GM21528 (cell line): Measurements from ENCODE around the gene LIMS1.
"Not testable (repeated sequence)": the region's sequence is repeated elsewhere in the genome, so short reads cannot be mapped to it uniquely, and the experiment has no call there.

ENCODE experiments used
- ATAC-seq: cut with Tn5 transposase; IDR thresholded peaks from one replicate; pipeline ENCODE4 v1.9.1; 2021; ENCODE audit warnings: mild to moderate bottlenecking, moderate library complexity; ENCODE audit not compliant: unreplicated experiment, low FRiP score

LIMS1 gene

DNA sequence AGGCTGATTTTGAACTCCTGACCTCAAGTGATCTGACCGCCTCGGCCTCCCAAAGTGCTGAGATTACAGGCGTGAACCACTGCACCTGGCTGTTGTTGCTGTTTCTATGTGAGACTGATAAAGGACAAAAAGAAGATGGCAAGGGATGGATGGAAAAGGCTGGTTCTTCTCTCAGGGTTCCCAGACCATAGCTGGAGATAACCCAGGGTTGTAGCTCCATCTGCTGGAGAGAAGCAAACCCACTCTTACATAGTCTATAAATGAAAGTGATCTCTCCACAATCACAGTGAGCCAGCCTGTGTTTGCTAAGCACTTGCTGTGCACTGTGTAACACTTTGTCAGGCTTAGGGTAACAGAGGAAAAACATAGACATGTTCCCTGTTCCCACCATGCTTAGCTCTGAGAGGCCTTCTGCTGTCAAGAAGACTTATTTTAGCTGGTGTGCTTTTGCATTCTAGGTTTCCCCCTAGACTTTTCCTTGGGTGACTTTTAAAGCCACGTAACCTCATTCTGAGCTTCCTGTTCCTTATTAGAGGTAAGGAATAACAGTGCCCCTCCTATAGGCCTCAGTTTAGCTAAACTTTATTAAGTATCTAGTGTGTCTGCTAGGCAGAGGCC lies 49.7 kb downstream of the LIMS1 start:
- ATAC-seq: peak; percentile 66

DNA sequence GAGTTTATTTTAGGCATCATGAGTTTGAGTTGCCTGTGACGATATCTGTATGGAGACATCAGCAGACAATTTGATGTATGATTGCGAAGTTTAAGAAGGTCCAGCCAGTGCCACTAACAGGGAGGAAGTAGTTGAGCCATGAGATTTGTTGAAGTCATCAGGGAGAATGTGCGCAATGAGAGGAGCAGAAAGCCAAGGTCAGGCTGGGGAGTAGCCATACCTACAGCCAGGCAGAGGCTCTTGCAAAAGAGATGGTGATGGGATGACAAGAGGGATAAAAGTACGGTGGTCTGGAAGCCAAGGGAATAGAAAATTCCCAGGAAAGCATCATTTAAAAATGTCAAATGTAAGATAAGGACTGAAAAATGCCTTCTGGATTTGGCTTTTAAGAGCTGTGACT lies 51.2 kb downstream of the LIMS1 start:
- no peak for ATAC-seq

DNA sequence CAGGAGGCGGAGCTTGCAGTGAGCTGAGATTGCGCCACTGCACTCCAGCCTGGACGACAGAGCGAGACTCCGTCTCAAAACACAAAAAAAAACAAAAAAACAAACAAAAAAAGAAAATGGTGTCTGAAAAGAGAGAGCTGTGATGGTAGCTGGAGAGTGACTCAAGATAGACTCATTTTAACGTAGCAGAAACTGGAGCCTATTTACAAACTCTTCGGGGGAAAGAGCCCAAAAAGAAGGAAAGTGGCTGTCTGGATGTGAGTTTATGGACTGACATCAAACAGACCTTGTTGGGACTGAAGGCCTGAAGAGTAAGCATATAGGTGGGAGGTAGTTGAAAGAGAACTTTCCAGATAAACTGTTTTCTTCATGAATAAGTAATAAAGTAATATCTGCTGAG lies 51.8 kb downstream of the LIMS1 start:
- ATAC-seq: no peak

DNA sequence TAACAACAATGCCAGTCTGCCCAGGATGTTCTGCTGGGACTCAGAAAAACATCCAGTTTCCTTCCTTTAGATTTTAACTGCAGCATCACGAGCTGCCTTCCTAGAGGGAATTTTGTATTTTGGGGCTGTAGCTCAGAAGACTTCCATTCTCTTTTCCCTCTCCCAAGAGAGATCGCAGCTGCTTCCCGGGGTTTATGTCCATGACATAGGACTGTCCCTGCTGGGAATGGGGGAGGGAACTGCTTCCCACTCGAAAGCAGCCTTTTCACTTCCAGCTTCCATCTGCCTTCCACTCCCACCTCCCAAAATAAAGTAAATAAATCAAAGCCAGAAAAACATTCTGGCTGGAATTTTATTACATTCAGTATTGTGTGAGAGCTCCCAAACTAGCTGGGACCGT lies 52.4 kb downstream of the LIMS1 start:
- no peak for ATAC-seq

DNA sequence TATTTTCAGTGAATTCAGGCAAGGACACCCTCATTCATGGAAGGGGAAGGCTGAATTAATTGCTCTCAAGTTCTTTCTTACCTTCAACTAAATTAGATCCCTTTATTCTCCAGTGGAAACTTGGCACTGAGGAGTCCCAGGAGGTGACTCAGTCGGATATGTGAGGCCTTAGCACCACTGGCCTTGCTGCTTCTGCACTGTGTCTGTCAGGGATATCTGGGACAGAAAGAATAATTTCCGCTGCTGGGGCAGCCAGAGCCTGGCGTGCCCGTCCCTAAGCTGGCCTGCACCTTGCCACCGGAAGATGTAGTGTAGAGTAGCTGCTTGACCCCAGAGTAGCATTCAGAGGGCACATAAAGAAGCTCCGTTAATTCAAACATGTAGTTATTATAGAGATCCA lies 53.4 kb downstream of the LIMS1 start:
- no peak for ATAC-seq

DNA sequence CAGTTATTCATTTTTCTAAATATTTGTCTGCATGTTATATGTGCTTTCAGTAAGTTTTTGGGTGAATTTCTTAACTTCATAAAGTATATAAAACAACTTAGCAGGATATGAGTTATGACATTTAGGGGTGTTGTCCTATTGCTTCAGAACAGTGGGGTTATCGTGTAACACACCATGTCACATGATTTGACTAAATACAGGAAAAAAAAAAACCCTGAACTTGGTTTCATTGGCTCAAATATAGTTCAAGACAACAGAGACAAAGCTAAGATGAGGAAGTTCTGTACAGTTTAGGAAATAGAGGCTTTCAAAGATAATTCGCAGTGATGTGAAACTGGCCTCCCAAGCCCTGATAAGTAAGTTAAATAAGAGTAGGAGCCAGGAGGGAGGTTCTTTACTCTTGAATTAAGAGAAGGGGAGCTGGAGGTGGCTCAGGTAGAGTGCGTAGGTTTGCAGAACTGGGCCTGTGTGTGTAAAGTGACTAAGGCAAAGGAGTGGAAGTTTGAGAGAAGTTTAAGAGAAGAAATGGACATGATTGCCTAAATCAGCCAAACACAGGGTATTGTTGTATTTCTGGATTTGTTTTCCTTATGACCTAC lies 53.9 kb downstream of the LIMS1 start:
- ATAC-seq: no peak

DNA sequence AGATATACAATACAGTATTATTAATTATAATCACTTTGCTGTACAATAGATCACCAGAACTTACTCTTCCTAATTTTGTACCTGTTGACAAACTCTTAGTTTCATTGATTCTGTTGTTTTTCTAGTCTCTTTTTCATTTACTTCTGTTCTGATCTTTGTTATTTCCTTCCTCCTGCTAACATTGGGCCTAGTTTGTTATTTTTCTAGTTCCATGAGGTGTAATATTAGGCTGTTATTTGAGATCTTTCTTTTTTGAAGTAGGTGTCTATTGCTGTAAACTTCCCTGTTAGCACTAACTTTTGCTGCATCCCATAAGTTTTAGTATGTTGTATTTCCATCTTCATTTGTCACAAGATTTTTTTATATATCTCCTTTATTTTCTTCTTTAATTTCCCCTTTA lies 55.1 kb downstream of the LIMS1 start:
- no peak for ATAC-seq

DNA sequence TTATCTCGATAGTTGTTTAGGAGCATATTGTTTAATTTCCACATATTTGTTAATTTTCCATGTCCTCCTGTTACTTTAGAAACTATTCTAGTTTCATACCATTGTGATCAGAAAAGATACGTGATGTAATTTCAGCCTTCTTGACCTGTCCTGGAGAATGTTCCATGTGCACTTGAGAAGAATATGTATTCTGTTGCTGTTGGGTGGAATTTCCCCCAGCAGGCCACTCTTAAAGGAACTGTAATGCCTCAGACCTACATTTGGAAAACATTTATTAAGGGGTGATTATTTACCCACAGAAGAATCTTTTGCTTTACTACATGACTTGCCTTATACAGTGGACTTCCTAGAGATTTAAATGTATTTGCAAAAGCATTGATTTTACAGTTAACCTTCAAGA lies 55.5 kb downstream of the LIMS1 start:
- ATAC-seq: no peak

DNA sequence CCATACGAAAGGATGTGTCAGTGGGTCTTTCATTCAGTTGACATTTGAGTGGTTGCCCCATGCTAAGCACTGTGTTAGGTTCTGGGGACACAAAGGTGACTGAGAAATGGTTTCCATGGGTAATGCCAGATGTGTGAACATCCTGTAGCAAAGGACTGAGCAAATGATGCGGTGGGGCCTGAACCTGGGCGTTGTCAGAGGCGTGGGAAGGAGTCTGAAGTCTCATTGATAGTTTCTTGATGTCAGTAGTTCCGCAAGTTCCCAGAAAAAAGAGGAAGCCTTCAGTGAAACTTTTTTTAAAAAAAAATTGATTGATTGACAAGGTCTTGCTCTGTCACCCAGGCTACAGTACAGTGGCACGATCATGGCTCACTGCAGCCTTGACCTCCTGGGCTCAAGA lies 56.9 kb downstream of the LIMS1 start:
- peak; percentile 56 for ATAC-seq

DNA sequence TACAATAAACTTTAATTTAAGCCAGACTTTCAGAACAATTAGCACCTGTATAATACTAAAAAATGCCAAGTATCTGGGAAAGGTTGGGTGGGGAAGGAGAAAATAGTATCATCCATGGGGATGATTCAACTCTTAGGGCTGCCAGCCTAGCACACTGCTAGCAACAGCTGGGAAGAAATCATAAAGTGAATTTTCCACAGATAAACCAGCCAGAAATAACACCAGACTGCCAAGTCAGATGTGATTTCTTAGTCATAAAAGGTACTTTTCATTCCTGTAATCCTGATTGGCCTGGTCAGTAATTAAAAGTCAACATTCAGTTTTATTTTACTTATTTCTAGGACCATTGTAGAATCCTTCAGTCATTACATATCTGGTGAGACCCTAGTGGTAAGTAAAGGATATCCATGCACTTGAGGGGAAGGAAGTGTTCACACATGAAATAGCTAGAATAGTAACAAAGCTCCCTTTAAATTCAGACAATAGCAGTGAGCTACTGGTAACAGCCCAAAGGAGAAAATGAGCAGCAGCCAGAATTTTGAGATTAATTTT lies 59.4 kb downstream of the LIMS1 start:
- no peak for ATAC-seq

DNA sequence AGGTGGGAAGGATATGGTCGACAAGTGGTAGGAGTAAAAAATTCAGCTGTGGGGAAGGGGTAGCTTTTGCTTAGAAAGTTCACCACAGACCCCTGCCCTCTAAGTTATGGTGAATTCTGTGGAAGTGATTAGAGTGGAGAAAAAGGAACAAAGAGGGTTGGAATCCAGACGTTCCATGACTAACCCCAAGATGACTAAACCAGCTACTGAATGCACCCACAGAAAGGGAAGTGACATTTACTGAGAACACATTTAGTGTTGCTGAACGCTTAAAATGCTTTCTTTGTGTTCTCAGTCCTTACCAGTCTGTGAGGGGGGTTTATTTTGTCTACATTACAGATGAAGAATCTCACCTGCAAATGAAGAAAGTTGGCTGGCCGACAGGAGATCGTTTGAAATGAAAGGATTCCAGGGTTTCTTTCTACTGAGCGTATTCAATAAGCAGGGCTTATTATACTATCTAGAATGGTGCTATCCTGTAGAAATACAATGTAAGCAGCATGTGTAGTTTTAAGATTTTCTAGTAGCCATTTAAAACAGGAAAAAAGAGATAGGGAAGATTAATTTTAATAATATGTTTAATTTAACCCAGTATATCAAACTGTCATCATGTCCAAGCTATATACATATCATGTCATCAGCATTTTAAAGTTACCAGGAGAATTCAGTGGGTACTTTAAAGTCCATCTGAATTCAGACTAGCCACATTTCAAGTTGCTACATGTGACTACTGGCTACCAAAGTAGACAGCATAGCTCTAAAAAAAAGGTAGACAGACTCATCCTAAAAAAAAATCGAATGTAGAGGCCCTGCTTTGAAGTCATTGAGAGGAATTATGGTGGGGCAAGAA lies 60.1 kb downstream of the LIMS1 start:
- peak; percentile 77 for ATAC-seq

DNA sequence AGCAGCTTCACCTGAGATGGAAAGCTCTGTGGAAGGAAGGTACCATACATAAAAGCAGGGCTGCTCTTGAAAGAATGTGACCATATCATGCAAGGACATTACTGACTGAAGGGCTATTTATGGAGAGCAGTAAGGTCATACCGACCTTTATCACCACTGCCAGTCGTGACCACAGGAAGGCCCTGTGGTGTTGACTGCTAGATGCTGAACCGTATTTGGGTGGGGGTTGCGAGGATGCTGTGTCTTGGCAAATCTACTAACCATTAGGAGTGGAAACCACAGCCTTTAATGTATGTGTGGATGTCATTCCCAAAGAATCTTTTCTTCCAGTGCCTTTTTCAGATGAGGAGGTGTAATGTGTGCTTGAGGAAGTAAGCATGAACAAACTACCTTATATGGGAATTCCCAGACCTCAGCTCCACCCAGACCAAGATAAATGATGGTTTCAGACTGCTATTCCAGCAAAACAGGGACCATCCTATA lies 60.8 kb downstream of the LIMS1 start:
- ATAC-seq: no peak

DNA sequence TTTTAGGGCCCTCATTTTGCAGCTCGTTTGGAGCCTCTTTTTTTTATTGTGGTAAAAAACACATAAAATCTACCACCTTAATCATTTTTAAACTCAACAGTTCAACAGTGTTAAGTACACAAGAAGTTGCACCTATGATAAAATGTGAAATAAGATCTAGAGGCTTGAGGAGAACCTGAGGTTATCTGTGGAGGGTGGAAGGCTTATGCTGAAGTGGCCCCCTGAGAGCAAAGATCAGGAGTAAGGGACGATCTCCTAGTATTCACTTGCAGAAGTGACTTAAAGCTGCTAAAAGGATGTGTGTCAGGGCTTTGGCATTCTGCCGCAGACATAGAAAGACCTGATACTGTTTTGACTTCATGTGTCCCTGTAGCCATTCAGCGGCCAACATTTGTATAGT lies 61.5 kb downstream of the LIMS1 start:
- ATAC-seq: not testable (repeated sequence)

DNA sequence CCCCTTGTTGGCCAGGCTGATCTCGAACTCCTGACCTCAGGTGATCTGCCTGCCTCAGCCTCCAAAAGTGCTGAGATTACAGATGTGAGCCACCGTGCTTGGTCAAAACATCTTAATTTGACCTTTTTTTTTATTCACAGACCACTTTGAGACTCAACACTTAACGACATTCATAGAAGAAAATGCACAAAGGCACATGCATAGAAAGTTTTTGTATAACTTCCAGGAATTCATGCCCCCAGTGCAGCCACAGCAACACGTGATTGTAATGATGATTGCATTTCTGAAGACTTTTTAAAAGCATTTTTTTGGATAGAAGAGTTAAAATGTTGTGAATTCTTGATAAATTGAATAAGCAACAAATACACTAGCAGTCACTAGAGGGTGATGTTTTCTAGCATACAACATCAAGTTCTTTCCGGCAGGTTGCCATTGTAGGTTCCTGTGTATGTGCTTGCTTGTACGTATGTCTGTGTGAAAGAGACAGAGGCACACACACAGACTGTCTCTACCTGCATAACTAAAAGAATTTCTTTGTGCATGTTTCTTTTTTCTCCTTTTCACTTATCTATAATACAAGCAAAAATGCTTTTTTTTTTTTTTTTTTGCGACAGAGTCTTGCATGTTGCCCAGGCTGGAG lies 63.0 kb downstream of the LIMS1 start:
- not testable (repeated sequence) for ATAC-seq

DNA sequence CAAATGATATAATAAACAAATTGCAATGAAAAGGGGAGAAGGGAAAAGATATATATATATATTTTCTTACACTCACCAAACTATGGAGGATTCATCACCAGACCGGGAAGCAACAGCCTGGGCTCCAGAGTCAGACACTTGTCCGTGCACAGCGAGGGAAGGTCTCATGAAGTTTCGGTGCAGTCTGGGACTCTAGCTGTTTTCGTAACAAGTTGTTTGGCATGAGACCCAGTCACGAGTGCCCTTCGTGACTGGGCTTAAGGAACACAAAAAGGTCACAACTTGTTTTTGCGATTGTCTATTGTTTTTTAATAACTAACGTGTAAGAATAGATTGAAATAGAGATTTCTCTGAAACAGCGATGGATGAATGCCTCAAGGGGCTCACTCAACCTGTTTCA lies 66.9 kb downstream of the LIMS1 start:
- not testable (repeated sequence) for ATAC-seq

DNA sequence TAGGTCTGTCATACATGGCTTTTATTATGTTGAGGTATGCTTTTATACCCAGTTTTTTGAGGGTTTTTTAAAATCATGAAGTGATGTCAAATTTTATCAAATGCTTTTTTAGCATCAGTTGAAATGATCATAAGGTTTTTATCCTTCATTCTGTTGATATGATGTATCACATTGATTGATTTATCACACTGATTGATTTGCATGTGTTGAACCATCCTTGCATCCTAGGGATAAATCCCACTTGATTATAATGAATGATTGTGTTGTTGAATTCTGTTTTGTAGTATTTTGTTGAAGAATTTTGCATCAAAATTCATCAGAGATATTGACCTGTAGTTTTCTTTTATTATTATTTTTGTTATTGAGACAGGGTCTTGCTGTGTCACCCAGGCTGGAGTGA lies 68.2 kb downstream of the LIMS1 start:
- ATAC-seq: no peak

DNA sequence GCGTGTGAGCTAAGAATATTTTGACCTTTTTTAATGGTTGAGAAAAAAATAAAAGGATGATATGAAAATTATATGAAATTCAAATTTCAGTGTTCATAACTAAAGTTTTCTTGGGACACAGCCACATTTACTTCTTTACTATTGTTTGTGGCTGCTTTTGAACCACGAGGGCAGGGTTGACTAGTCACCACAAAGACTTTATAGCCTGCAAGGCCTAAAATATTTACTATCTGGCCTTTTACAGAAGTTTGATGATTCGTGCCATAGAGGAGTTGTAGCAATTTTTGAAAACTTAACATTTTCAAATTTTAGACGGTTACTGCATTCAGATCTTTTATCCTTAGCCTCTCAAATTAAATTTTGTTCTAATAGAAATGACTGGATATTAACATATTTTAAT lies 69.9 kb downstream of the LIMS1 start:
- ATAC-seq: no peak

DNA sequence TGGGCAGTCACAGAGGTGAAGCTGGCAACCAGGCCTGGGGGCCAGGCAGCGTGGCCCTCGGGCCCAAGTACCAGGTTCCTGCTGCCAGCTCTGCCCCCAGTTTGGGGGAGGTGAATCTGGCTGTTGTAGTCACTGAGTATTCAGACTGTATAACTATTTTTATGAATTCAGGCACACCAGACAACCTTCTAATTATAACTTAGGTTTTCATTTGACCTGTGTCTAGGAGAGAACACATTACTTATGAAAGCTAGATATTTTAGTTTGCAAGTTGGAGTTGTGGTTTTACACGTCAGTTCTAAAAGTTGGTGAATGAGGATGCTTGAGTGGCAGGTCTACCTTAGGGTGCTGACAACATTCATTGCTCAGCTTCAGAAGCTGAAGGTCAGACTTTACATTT lies 71.7 kb downstream of the LIMS1 start:
- ATAC-seq: peak; percentile 69

DNA sequence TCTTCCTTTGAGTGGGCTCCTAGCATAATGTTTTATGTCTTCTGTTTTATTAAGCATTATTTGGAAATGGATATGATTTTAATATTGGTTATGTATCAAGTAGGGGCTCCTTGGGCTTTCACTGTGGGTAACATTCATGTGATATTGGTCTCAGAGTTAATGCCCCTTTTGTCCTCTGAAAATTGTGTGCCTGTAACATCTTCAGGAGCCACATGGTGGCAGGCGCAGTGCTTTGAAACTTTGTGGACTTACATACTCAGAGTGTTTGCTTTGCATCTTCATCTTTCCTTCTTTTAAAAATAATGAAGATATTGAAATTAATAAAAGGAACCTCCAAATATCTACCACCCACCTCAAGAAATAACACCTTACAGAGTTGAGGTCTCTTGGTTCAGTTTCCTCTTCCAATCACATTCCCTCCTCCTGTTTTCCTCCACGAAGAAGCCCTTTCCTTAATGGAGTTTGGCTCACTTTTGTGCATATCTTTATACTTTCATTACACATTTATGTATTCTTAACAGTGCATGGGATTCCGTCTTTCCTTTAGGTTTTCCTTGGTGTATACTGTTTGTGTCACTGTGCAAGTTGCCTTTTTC lies 73.5 kb downstream of the LIMS1 start:
- no peak for ATAC-seq

DNA sequence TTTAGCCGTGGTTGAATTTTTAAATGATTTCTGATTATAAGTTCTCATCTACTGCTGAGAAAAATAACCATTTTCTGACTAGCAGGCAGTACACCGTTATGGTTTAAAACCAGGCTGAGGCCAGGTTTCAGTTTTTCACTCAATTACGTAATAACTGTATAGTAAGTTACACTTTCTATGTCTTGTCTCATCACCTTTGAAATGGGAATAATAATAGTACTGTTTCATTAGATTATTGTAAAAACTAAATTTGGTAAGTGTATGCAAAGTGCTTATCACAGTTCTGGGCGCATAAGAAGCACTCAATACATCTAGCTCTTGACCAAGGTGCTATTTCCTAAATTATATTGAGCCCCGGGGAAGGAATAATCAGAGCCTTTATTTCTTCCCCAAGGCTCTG lies 76.8 kb downstream of the LIMS1 start:
- ATAC-seq: no peak

DNA sequence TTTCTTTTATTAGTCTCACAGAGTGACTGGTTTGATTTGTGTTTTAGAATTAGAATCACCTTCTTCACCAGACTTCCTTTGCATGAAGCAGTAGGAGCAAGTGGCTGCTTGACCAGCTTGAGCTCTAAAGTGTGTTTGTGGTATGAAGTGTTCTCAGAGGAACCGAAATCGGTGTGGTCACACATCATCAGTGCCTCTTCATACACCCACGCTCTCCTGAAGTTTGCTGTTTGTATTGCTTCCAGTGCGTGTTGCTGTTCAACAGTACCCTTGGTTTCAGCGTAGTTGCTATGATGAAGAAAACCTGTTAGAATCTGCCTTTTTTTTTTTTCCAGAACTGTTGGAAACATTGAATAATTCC lies 77.9 kb downstream of the LIMS1 start:
- peak; percentile 78 for ATAC-seq
